Umbilical cord (tissue), 2 donors: ENCODE measurements around the gene TLCD1. TPM values are rescaled to one million over a fixed set of nuclear protein-coding genes. Genes with fewer than 3 reads are reported as not detected.

Experiments
- DNase-seq: peaks from one replicate; pipeline ENCODE4 v3.0.0-alpha.2; 2015; ENCODE audit warnings: low spot score
- total RNA-seq: library from RNA; depleted of rRNA; stranded (reverse); fragments of >200 nt; gene quantifications from one replicate; pipeline ENCODE4 v1.2.3, GENCODE V29; 2014; ENCODE audit warnings: low replicate concordance; ENCODE audit not compliant: insufficient read depth

TLCD1 gene
- total RNA-seq, 1 donor from 2014 or later = 5.1 TPM

DNA sequence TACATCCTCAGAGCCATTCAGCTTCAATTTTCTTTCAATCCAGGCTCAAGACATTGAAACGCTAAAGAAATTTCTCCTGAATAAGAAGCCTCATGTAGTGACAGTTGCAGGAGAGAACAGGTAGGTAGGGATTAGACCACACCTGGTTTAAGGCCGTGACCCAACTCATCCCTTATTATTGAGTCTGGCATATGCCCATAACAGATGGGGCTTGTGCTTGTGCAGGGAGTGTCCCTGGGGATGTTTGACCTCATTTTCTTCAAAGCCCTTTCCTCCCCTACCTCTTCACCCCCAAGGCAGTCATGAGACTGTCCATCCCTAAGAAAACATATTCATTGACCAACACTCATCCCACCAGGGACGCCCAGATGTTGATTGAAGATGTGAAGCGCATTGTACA, 39.7 kb downstream of the TLCD1 start:
- no peak for DNase-seq

DNA sequence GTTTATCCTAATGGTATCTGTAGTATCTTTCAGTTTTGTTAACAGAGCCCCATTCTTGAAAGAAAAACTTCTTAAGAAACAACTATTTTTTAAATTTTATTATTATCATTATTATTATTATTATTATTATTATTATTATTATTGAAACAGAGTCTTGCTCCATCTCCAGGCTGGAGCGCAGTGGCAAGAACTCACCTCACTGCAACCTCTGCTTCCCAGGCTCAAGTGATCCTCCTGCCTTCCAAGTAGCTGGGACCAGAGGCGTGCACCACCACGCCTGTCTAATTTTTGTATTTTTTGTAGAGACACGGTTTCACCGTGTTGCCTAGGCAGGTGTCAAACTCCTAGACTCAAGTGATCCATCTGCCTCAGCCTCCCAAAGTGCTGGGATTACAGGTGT, 40.7 kb downstream of the TLCD1 start:
- no peak for DNase-seq

DNA sequence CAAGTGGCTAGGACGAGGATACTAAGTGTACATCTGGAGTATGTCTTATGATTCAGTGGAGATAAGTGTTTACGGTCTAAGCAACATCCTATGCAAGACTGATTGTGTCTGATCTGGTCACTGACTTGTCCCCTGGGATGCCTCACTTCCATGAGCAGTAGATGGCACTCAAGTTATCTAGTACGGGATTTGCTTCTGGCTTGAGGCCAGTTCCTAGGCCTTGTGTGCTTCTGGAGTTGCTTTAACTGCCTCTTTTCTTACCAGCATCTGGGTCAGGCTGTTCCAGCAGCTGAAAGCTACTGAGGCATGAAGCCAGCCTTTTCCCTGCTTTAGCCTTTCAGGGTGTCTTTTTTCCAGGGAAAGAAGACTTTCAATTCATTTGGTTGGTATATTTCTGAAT, 41.1 kb downstream of the TLCD1 start:
- DNase-seq = peak; percentile 94

- DNase-seq = no peak
Observed at GRCh38 chr17:28682655-28683054, 43.4 kb downstream of the TLCD1 start.

GRCh38 chr17:28675980-28676379, 50.1 kb downstream of the TLCD1 start:
- DNase-seq = no peak

DNA sequence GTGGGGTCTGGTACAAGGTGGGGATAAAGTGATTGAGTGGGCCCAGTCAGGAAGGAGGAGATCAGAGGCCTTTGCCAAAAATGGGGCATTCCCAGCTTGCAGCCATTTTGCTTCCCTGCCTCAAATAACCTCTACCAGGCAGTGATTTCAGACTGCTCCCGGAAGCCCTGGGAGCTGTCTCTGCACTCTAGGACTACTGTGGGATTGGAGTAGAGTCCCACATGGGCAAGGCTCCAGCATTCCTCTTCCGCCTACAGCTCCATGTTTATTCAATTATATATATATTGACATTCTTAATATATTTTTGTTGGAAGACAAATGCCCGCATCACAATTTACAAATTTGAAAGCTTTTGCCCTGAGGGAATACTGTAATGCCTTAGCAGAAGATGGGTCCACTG, 50.5 kb downstream of the TLCD1 start:
- DNase-seq = no peak

Other genes starting within 250 kb of the TLCD1 start
- not detected for gene FOXN1, start 219.9 kb downstream of the TLCD1 start, total RNA-seq
- gene UNC119, start 173.6 kb downstream of the TLCD1 start, total RNA-seq = 26.2 TPM
- 14.2 TPM for gene PIGS, start 154.7 kb downstream of the TLCD1 start, total RNA-seq
- gene ALDOC, start 149.3 kb downstream of the TLCD1 start, total RNA-seq = 26.2 TPM
- 18.8 TPM for gene SPAG5, start 127.2 kb downstream of the TLCD1 start, total RNA-seq
- 15.2 TPM for gene RSKR, start 112.0 kb downstream of the TLCD1 start, total RNA-seq
- 63.3 TPM for gene BLTP2, start 81.1 kb downstream of the TLCD1 start, total RNA-seq
- 44.8 TPM for gene SDF2, start 64.3 kb downstream of the TLCD1 start, total RNA-seq
- 40.4 TPM for gene SUPT6H, start 64.0 kb downstream of the TLCD1 start, total RNA-seq
- 18.1 TPM for gene PROCA1, start 14.3 kb downstream of the TLCD1 start, total RNA-seq
- 149 TPM for gene RAB34, start 8.4 kb downstream of the TLCD1 start, total RNA-seq
- 698 TPM for gene RPL23A, start 6.2 kb downstream of the TLCD1 start, total RNA-seq
- gene NEK8, start 2.6 kb upstream of the TLCD1 start, total RNA-seq = 0.24 TPM
- 15.2 TPM for gene TRAF4, start 17.8 kb upstream of the TLCD1 start, total RNA-seq
- 0.48 TPM for gene FAM222B, start 116.6 kb upstream of the TLCD1 start, total RNA-seq
- gene ERAL1, start 128.8 kb upstream of the TLCD1 start, total RNA-seq = 8.7 TPM
- gene FLOT2, start 171.5 kb upstream of the TLCD1 start, total RNA-seq = 18.8 TPM
- 7.9 TPM for gene DHRS13, start 176.8 kb upstream of the TLCD1 start, total RNA-seq
- 28.6 TPM for gene PHF12, start 225.3 kb upstream of the TLCD1 start, total RNA-seq